ENCODE results near the gene NT5M. TPM values are rescaled to one million over a fixed set of nuclear protein-coding genes. Genes with fewer than 3 reads are reported as not detected.
"Not testable (repeated sequence)": the region's sequence is repeated elsewhere in the genome, so short reads cannot be mapped to it uniquely, and the experiment has no call there.

NT5M gene
- total RNA-seq, 1 donor from 2014 or later, result 1.6 TPM

DNA sequence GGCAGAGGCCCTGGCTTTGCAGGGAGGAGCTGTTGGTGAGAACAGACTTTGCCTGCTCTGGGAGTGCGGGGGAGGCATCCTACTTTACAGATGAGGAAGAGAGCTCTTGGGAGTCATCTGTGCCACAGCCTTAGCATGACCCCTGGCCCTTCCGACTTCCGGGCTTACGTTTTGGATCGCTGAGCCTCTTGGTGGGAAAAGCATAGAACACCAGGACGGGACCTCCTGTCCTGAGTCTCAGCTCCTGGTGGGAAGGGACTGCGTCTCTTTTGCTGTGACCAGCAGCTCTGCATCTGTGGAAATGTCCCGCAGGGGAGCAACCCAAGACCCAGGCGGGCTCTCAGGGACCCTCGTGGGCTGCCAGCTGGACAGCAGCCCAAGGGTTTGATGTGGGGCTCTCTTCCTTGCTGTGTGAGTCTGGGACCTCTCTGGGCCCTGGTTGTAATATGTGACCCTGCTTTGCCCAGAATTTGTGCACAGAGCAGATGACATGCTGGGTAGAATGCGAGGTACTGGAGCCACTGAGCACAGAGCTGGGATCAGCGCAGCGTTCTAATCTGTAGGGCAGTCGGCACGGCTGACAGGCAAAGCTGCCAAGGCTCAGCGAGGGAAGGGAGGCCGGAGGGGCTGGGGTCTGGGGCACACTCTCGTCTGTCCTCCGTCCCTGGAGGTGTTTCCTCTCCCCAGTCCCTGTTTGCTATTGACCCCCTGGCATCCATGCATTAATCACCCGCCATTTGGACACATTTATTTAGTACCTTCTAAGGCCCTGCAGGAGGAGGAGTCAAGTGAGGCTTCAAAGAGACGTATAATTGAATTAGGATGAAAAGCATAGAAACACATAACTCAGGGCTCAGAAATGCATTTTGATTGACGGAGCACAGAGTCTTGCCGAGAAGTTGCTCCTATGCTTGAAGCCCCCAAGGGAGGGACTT lies 64.0 kb downstream of the NT5M start:
- DNase-seq (ENCODE audit: low spot score) (no peak), ATAC-seq (no peak)

DNA sequence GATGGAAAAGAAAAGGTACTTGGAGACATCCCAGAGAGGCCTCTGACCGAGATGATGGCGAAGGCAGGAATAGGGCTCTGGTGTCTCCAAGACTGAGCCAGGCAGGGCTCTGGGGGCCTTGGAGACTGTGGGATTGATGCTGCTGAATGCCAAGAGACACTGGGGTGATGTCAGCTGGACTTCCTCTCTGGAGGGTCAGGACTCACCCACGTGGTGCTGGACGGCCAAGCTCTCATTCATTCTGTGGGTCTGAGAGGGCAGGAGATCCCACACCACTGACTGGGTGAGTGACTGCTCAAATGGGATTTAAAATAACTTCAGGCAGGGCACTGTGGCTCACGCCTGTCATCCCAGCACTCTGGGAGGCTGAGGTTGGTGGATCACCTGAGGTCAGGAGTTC lies 64.8 kb downstream of the NT5M start:
- ATAC-seq, result no peak
- DNase-seq (ENCODE audit: low spot score), result no peak

DNA sequence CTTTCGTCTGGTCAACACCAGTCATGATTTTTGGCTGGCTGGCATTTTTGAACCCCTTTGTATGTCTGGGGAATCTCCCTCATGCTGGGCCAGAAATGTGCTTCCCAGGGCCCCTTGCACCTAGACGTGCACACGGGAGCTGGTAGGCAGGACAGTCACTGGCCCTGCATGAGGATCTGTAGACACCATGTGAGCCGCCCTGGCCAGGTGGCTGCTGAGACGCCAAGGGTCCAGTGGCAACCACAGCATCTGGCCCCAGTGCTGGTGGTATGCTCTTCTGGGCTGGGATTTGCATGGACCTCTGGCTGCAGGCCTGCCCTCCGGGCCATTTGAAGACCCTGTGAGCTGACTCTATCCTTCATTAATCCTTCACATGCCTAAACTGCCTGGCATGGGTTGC lies 67.5 kb downstream of the NT5M start:
- DNase-seq (ENCODE audit: low spot score) (no peak), ATAC-seq (no peak)

DNA sequence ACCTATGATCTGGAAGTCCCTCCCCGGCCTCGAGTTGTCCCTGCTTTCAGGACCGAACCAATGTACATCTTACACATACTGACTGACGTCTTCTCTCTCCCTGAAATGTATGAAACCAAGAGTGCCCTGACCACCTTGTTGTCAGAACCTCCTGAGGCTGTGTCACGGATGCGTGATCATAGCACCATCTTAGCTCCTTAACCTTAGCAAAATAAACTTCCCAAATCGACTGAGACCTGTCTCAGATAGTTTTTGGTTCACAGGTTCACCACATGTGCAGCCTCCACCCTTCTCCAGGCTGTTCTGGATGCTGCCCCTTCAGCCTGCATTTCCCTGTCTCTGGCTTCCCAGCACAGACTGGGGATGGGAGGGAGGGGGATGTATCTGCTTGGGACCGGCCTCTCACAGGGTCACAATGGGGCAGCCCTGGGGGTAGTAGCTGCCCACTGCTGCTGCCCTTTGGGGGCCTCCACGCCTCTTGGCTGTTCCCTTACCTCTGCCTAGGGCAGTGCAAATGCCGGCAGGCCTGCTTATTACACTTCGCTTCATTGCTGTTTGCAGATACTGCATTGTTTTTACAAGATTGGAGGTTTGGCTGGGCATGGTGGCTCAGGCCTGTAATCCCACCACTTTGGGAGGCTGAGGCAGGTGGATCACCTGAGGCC lies 69.8 kb downstream of the NT5M start:
- DNase-seq (ENCODE audit: low spot score) (no peak), ATAC-seq (no peak)

DNA sequence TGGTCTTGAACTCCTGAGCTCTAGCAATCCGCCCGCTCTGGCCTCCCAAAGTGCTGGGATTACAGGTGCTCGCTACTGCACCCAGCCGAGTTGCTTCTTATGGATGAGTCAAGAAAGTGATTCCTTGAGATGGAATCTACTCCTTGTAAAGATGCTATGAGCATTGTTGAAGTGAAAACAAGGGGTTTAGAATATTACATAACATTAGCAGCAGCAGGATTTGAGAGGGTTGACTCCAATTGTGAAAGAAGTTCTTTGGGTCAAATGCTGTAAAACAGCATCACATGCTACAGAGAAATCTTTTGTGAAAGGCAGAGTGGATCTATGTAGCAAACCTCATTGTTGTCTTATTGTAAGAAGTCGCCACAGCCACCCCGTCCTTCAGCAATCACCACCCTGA lies 72.7 kb downstream of the NT5M start:
- DNase-seq (ENCODE audit: low spot score), result no peak
- ATAC-seq, result no peak

DNA sequence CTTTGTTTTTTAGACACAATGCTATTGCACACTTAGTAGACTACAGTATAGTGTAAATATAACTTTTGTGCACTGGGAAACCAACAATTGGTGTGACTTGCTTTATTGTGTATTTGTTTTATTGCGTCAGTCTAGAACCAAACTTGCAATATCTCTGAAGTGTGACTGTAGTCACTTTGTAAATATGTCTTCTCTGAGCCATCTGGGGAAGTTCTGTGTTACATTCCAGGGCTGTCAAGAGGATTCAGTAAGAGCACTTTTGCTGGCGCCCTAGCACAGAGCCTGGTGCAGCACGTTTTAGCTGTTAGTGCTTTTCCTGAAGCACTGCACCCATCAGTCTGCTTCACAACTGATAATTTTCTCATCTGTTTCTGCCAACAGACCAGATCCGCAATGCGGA lies 73.2 kb downstream of the NT5M start:
- ATAC-seq, result no peak
- no peak for DNase-seq (ENCODE audit: low spot score)

DNA sequence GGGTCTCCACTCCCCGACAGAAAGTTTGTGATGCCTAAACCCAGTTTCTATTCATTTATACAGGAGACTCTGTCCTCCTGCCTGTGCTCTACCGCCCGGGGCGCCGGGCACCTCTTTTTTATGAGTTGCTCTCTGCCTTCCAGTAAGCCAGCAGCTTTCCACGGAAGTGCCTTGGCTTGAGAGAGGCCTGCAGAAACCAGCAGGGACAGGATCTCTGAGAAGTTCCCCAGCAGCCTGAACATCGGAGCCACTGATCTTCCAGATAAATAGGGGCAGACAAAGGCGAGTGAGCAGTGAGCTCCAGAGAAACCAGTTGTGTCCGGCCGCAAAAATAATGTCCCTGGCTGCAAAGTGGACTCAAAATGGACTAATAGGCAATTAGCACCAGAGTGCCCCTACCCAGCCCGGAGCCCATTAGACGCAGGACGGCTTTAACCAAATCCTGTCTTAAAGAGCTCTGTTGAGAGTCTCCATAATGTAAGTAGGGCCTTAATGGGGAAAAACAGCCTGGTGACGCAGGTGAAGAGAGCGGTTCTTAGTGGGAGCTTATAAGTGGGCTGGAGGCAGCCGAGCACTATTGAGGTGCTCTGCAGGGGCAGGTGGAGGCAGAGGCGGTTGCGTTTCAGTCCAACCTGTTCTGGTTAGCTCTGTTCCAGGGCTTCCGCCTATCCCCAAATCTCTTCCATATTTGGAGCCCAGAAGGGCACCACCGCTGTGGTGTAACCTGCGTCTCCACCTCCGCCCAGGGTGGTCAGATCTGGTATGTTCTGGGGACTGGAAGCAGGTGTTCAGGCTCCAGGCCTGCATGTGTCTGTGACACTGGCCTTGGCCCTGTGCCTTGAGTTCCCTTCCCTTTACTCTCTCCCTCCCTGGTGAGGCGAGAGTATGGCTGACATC lies 74.1 kb downstream of the NT5M start:
- ATAC-seq (no peak), DNase-seq (ENCODE audit: low spot score) (no peak)

DNA sequence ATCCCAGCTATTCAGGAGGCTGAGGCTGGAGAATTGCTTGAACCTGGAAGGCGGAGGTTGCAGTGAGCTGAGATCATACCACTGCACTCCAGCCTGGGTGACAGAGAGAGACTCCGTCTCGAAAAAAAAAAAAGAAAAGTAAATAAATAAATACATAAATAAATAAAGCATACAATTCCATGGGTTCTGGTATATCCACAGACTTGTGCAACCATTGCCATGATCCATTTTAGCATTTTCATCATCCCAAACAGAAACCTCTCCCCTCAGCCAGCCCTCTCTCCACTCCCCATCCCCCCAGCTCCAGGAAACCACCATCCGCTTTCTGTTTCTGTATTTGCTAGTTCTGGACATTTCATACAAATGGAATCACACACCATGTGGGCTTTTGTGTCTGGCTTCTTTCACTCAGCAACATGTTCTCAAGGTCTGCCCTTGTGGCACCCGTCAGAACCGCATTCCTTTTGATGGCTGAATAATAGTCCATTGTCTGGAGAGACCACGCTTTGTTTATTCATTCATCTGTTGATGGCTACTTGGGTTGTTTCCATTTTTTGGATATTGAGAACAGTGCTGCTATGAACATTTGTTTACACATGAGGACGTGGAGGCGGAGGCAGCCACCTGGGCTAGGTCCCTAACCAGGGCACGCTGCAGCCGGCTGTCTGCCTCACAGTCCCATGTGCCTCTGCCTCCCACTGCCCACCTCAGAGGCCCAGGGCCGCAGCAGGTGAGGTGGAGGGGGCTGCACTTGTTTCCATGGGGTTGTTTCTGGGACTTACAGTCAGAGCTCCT lies 76.2 kb downstream of the NT5M start:
- ATAC-seq, result no peak

DNA sequence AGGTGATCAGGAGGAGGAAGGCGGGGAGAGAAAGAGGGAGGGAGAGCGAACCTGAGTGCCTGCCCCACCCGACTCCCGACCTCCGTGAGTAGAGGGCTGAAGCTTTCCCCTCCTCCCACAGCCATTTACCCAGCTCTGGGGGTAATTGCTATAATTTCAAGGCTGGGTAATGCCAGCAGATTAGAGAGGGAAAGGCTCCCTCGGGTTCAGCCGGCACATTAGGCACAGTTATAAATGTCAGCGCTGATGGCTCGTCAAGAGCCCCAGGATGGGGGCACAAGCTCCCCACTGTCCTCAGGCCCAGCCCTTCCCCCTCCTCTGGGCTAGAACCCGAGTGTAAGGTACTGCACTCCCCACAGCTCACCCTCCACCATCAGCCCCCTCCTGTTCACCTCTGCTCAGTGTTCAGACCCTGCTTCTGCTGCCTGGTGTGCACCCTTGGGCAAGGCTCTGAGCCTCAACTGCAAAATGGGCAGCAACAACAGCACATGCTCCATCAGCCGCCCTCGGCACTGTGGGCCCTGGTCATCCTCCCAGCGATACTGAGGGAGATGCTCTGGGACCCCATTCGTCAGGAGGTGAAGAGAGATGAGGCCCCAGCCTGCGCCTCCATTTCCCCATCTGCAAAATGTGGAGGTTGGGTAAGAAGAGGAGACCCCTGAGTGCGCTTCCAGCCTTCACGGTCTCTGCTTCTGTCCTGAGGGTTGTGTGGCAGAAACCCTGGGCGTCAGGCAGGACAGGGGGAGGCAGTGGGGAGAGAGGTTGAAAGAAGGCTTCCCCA lies 77.2 kb downstream of the NT5M start:
- ATAC-seq (no peak), DNase-seq (ENCODE audit: low spot score) (no peak)

More for the DNA sequence above, 76.2 kb downstream of the NT5M start:
- no peak for DNase-seq (ENCODE audit: low spot score)

DNA sequence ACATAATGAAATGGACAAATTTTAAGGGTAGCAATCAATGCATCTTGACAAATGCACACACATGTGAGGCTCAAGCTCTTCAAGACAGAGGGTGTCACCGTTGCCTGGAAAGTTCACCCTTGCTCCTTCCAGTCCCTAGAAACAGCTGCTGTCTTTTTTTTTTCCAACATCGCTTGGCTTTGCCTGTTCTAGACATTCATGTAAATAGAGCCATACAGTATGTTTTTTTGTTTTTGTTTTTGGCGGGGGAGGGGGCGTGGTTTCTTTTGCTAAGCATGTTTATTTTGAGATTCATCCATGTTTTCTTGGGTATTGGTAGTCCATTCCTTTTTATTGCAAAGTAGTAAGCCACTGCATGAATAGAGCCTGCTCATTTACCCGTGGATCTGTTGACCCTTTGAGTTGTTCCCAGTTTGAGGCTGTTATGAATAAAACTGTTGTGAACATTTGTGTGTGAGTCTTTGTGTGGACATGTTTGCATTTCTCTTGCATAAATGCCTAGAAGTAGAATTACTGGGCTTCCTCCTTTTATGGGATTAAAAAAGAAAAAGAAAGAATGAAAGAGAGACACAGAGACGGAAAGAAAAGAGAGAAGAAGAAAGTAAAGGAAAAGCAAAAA lies 78.4 kb downstream of the NT5M start:
- no peak for DNase-seq (ENCODE audit: low spot score)
- no peak for ATAC-seq

DNA sequence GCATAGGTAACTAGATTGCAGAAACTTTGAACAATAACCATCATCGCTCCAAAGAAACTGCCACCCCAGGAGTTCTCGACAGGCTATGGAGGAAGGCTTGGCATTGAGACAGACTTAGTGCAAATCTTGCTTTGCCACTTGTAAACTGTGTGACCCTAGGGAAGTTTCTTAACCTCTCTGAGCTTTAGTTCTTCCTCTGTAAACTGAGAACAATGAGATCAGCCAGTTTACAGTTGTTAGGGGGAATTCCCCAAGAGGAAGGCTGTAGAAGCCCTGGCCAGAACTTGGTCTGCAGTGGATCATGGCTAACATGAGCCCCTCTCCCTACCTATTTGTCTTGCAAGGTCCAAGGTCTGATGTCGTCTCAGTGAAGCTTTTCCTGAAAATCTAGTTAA lies 78.9 kb downstream of the NT5M start:
- ATAC-seq (no peak), DNase-seq (ENCODE audit: low spot score) (no peak)

DNA sequence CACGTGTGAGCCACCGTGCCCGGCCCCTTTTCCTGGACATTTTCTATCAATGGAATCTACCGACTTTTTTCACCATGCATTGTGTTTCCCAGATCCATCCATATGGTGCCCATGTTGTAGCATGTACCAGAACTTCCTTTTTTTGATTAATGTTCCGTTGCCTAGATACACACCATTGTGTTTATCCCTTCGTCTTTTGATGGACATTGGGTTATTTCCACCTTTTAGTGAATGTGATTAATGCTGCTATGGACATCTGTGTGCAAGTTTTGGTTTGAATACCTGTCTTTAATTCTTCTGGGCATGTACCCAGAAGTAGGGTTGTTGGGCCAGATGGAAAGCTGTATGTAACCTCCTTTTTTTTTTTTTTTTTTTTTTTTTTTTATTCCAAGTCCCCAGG lies 79.8 kb downstream of the NT5M start:
- DNase-seq (ENCODE audit: low spot score), result no peak
- no peak for ATAC-seq

DNA sequence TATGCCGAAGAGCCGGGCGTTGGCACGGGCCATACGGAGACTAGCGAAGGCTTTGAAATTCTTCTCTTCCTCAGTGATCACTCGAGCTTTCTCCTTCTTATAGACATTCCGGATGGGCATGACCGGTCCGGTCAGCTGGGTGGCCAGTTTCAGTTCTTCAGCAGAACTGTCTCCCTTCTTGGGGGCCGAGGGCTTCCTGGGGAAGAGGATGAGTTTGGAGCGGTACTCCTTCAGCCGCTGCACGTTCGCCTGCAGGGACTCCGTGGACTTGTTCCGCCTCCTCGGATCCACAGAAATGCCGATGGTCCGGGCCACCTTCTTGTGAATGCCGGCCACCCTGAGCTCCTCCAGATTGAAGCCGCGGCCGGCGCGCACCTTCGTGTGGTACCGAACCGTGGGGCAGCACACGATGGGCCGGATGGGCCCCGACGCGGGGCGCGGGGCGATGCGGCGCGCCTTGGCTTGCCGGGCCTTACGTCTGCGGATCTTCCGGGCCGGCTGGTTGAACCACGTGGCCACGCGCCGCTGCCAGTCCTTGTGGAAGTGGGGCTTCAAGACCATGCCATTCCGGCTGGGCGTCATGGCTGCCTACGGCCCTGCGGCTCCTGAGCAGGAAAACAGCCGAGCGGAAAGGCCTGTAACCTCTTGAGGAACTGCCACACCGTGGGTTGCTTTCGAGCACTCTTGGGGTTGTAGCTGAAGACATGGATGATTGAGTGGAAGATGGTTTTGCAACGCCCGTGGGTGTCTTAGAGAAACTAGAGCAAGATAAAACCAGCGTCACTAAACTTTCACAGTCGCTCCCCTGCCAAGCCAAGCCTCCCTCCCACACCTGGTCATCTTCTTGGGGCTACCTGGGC lies 80.5 kb downstream of the NT5M start:
- not testable (repeated sequence) for DNase-seq (ENCODE audit: low spot score); ATAC-seq

DNA sequence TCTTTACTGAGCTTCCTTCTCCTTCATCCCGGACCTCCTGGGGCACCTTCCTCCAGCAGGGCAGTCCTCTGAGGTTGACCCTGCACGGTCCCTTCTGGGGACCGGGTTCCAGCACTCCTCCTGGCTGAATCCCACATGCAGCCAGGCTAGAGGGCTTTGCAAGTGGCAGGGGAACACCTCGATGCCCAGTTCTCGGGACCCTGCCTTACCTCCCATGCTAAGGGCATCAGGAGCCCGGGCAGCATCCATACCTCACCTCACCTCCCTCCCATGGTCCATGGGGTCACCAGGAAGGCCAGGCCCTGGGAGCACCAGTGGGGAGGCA lies 81.1 kb downstream of the NT5M start:
- no peak for DNase-seq (ENCODE audit: low spot score)
- no peak for ATAC-seq

DNA sequence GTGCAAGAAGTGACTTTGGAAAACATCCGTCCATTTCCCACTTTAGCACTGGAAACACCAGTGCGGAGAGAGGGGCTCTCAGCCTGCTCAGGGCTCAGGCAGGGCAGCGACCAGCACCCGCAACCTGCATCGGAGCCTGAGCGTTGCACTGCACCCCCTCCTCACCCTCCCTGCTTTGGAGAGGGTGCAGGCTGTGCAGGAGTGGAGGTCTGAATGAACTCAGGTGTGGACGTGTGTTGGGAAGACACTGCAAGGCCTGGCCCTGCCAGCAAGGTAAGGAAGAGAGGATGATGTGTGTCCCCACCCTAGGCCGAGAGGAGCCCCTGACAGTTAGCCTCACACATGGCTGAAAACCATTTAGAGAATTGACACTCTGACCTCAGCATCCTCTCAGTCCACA lies 81.8 kb downstream of the NT5M start:
- no peak for ATAC-seq
- DNase-seq (ENCODE audit: low spot score), result no peak

DNA sequence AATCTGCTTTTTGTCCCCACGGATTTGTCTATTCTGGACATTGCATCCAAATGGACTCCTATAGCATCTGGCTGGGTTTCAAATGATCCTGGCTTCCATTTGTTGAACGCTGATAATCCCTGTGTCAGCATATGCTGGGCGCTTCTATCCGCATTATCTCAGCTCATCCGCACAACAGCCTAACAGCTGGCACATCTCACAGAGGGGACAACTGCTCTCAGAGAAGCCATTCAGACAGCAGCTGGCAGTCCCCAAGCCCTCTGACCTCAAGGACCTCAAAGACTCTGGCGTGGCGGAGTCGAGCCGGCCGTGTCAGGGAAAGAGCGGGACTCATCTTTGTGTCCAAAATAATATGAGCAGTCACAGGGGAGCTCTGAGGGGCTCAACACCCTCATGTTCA lies 82.3 kb downstream of the NT5M start:
- ATAC-seq (no peak), DNase-seq (ENCODE audit: low spot score) (no peak)

DNA sequence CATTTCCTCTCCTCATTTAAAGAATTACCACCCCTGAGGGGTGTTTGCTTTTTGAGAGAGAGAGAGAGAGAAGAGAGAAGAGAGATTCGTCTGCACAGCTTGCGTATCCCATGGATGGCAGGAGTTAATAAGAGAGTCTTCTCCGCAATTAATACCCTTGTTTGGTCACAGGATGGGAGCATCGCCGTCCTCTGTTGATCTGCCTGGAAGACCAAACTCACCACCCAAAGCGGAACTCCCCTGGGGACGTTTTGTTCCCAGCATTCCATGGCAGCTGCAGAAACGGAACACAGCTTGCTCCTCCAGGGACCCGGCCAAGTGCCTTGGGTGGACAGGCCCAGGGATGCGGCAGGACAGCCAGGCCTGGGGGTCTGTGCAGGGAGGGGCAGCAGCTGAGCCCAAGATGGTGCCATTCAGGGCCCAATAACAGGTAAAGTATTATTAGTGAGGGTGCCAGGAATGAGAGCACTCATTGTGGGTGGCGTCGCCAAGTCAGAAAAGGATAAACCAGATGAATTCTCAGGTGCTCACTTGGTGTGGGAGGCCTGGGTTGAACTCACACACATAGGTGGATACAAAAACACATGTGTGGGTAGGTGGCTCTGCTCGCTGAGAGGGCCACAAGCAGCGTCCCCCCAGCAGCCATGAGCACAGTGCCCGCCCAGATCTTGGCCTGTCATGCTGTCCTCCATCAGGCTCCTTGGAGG lies 83.1 kb downstream of the NT5M start:
- ATAC-seq (no peak), DNase-seq (ENCODE audit: low spot score) (no peak)

DNA sequence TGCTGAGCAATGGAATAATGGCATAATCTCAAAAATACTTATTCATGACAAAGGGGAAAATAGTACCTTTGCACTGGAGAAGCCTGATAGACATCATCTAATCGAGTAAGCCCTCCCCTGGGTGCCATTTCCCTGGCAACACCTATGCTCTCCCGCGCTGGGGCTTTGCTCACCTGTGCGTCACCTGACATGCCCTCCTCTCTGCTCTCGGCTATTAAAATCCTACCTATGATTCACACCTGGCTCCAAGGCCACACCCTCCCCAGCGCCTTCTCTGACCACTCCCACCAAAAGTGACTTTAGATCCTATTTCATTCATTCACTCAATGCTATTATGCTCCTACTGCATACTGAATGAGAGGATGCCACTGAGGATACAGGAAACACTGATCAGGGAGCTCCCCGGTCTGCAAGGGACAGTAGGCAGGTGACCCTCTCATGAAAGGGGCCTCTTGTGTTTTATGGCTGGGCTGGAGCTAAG lies 83.9 kb downstream of the NT5M start:
- no peak for DNase-seq (ENCODE audit: low spot score)

More for the DNA sequence above, 83.9 kb downstream of the NT5M start:
- ATAC-seq, result no peak

Data from left lobe of liver (tissue), 2 donors.